Measurements from ENCODE around the gene CDH4.

- TF ChIP-seq CTCF (IDR thresholded peaks at IDR 0.05; ENCODE audit: insufficient read depth, low read length, poor library complexity, severe bottlenecking) (no peak), EZH2phosphoT487 (conservative IDR thresholded peaks at IDR 0.05; ENCODE audit: low read length) (no peak)
Measured at GRCh38 chr20:61580958-61581824, 329.1 kb downstream of the CDH4 start.
